C4-2B (cell line): ENCODE results near the gene XAB2.

ENCODE experiments used
- CTCF ChIP-seq: fragments of 450-650 bp; conservative IDR thresholded peaks from 2 replicates; pipeline ENCODE4 v1.5.1; 2017; ENCODE audit warnings: mild to moderate bottlenecking
- ZFX ChIP-seq: fragments of 450-650 bp; IDR thresholded peaks from 2 replicates; pipeline ENCODE4 v1.6.1; 2017

- TF ChIP-seq CTCF (no peak), ZFX (no peak)
Observed at GRCh38 chr19:7647156-7647555, 17.8 kb upstream of the XAB2 start.
